ENCODE results near the gene TTYH3. TPM values are rescaled to one million over a fixed set of nuclear protein-coding genes. Genes with fewer than 3 reads are reported as not detected.

The TTYH3 gene
- total and polyA plus RNA-seq, 2 of the 8 experiments (the other 6 are each of a cell fraction or from before 2014, with no cell fraction given) = 66.2 to 169 TPM

DNA sequence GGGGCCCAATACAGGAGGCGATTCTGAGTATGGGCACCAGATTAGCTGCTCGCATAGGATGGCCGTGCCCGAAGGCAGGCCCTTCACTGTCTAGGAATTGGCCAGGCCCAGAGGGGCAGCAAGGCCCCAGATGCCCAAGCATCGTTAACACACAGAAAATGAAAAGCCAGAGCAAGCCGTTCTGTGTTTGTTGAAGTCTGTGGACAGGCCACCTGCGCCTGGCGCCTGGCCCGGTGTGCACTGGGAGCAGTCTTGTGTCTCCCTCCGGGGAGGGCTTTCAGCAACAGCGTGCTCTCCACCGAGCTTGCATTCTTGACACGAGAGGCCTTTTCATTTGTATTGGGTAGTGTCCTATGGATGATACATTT, 34.5 kb upstream of the TTYH3 start:
- no peak overlapping the region for H2BK5ac ChIP-seq (ENCODE audit: low read depth, low read length)
- no peak overlapping the region for H2BK120ac ChIP-seq (replicated peaks; ENCODE audit: low read depth, low read length)
- peaks cover 0 to 2% (median 0%) of the 10 kb centered on the region in 4 experiments; a peak in 1 of 8 replicates for H3K36me3 ChIP-seq (ENCODE audit: control insufficient read depth in 2 of 4, insufficient read depth in 4 of 4, low read length in 3 of 4)
- H3K23ac ChIP-seq (ENCODE audit: insufficient read length) = no peak overlapping the region
- no peak overlapping the region for H2AK5ac ChIP-seq (ENCODE audit: low read depth, low read length)
- no peak overlapping the region for H3K4me3 ChIP-seq (ENCODE audit: extremely low read depth in 1 of 4, insufficient read depth in 2 of 4, low read depth in 3 of 4, low read length in 4 of 4)
- no peak overlapping the region for H4K91ac ChIP-seq (replicated peaks; ENCODE audit: insufficient read length, low read length)
- H3K4ac ChIP-seq (replicated peaks; ENCODE audit: insufficient read length, low read depth, low read length) = no peak overlapping the region
- H3K9ac ChIP-seq (replicated peaks in 1 of 4; ENCODE audit: extremely low read depth in 1 of 4, low read depth in 3 of 4, low read length in 3 of 4) = no peak overlapping the region
- no peaks in the 10 kb centered on the region for H3K79me2 ChIP-seq (ENCODE audit: control insufficient read depth in 1 of 2, insufficient read depth in 2 of 2, low read length in 2 of 2)
- no peak overlapping the region for H4K5ac ChIP-seq (ENCODE audit: insufficient read length, low read depth, low read length)
- H3K56ac ChIP-seq (replicated peaks; ENCODE audit: insufficient read length, low read depth, low read length) = no peak overlapping the region
- H2BK12ac ChIP-seq (ENCODE audit: low read depth, low read length) = no peak overlapping the region
- no peak overlapping the region for H2BK15ac ChIP-seq (ENCODE audit: low read length)
- DNase-seq (ENCODE audit: low read depth in 1 of 2, low spot score in 2 of 2) (no peak), FAIRE-seq (no peak)
- H3K27ac ChIP-seq (ENCODE audit: low read depth, low read length) = no peak overlapping the region
- WGBS, 2 experiments (ENCODE audit: extremely low coverage in 1 of 2, insufficient coverage in 1 of 2, insufficient read length in 1 of 2, insufficient replicate concordance in 2 of 2, low coverage in 1 of 2, low lambda C conversion rate in 2 of 2, missing lambda C conversion rate in 1 of 2) = 96% methylated on average over 13 of the region's 13 CpGs; no CpG with 5 or more reads in 1 of the 2 experiments
- H3K23me2 ChIP-seq (ENCODE audit: low read depth, low read length) = no peaks in the 10 kb centered on the region
- H3K14ac ChIP-seq (ENCODE audit: insufficient read length) = no peak overlapping the region
- no peaks in the 10 kb centered on the region for H3K79me1 ChIP-seq (ENCODE audit: low read depth, low read length)
- CTCF ChIA-PET (ENCODE audit: partially characterized antibody) = interaction anchor here (0.9 to 2.6 kb wide), 8 partner anchors 8 to 83 kb away, joined by 3 to 13 read pairs (median 4); no protein-coding TSS in a partner anchor
- no peak overlapping the region for H3K4me2 ChIP-seq (ENCODE audit: insufficient read depth in 1 of 2, low read depth in 2 of 2, low read length in 2 of 2)
- H2AFZ ChIP-seq (ENCODE audit: low read length) = no peak overlapping the region
- H4K20me1 ChIP-seq (replicated peaks in 1 of 2; ENCODE audit: control insufficient read depth in 1 of 2, insufficient read depth in 2 of 2, low read length in 2 of 2) = no peaks in the 10 kb centered on the region
- no peak overlapping the region for H4K8ac ChIP-seq (ENCODE audit: extremely low read depth, insufficient read depth, low read length)
- no peaks in the 10 kb centered on the region for H3K27me3 ChIP-seq (replicated peaks in 1 of 4; ENCODE audit: control insufficient read depth in 3 of 4, extremely low read depth in 1 of 4, insufficient read depth in 3 of 4, low read length in 3 of 4)
- no peak overlapping the region for H2BK20ac ChIP-seq (ENCODE audit: low read length)
- POLR2A ChIA-PET (ENCODE audit: partially characterized antibody) = interaction anchor here (1.1 to 1.2 kb wide), 2 partner anchors 19 to 27 kb away, joined by 3 read pairs; no protein-coding TSS in a partner anchor
- no peaks in the 10 kb centered on the region for H3K9me3 ChIP-seq (ENCODE audit: insufficient read depth in 2 of 2, low read depth in 1 of 2, low read length in 1 of 2)
- H3K4me1 ChIP-seq (replicated peaks in 1 of 4; ENCODE audit: control insufficient read depth in 3 of 4, insufficient read depth in 4 of 4, low read length in 3 of 4) = peaks cover 0 to 3% (median 1%) of the 10 kb centered on the region in 4 experiments; a peak in 2 of 7 replicates
- TF ChIP-seq ZNF274 (IDR thresholded peaks at IDR 0.05; ENCODE audit: borderline replicate concordance, extremely low read depth, low read length) = no peak
- no peak for TF ChIP-seq HDAC2 (IDR thresholded peaks at IDR 0.05; ENCODE audit: borderline replicate concordance in 1 of 2, low read depth in 2 of 2, low read length in 2 of 2)
- no peak for TF ChIP-seq SIX5 (IDR thresholded peaks at IDR 0.05; ENCODE audit: low read depth, low read length)
- TF ChIP-seq JUN (IDR thresholded peaks at IDR 0.05; ENCODE audit: low read depth, low read length) = no peak
- no peak for TF ChIP-seq SIRT6 (IDR thresholded peaks at IDR 0.05; ENCODE audit: low read length)
- no peak for TF ChIP-seq JUND (IDR thresholded peaks at IDR 0.05; ENCODE audit: low read length)
- no peak for TF ChIP-seq CHD2 (IDR thresholded peaks at IDR 0.05; ENCODE audit: low read length)
- TF ChIP-seq E2F6 (IDR thresholded peaks at IDR 0.05) = no peak
- no peak overlapping the region for H3K18ac ChIP-seq (ENCODE audit: extremely low read depth, low read length)

All from H1 (cell line).